ENCODE measurements around the gene TMEM223.
A peak's percentile ranks its signal among the peaks of the same experiment; 100 is the strongest.

Gene TMEM223

DNA sequence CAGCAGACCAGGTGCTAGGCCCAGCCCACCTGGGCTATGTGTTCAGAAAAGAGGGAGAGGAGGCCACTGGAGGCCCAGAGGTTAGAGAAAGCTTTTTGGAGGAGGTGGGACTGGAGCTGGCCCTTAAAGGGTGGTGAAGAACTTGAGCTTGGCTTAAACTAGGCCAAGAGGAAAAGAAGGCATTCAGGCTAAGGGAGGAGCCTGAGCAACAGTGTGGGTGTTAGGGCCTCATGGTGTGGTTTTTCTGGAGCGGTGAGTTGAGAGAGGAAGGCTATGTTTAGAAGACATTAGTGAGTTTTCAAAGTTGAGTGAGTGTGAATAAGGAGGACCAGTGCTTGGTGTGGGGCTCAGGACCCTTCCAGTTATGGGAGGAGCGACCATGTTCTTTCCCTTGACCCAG is 14.4 kb downstream of the TMEM223 start:
- TF ChIP-seq, protein P1, sequence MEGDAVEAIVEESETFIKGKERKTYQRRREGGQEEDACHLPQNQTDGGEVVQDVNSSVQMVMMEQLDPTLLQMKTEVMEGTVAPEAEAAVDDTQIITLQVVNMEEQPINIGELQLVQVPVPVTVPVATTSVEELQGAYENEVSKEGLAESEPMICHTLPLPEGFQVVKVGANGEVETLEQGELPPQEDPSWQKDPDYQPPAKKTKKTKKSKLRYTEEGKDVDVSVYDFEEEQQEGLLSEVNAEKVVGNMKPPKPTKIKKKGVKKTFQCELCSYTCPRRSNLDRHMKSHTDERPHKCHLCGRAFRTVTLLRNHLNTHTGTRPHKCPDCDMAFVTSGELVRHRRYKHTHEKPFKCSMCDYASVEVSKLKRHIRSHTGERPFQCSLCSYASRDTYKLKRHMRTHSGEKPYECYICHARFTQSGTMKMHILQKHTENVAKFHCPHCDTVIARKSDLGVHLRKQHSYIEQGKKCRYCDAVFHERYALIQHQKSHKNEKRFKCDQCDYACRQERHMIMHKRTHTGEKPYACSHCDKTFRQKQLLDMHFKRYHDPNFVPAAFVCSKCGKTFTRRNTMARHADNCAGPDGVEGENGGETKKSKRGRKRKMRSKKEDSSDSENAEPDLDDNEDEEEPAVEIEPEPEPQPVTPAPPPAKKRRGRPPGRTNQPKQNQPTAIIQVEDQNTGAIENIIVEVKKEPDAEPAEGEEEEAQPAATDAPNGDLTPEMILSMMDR (conservative IDR thresholded peaks at IDR 0.05) = no peak
- no peak overlapping the region for H3K27ac ChIP-seq

DNA sequence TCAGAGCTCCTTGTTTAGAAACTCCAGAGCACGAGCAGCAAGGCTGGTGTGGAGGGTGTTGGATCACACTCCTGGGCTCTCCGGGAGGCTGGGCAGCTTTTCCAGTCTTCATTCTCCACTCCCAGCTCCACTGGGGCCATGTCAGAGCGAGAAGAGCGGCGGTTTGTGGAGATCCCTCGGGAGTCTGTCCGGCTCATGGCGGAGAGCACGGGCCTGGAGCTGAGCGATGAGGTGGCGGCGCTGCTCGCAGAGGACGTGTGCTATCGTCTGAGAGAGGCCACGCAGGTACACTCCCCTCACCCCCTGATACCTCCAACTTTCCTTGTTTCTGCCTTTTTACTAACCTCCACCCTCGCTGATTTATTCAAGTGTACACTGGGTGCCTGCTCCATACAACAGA is 16.2 kb downstream of the TMEM223 start:
- TF ChIP-seq, protein P1 (conservative IDR thresholded peaks at IDR 0.05) = no peak
- no peak overlapping the region for H3K27ac ChIP-seq

DNA sequence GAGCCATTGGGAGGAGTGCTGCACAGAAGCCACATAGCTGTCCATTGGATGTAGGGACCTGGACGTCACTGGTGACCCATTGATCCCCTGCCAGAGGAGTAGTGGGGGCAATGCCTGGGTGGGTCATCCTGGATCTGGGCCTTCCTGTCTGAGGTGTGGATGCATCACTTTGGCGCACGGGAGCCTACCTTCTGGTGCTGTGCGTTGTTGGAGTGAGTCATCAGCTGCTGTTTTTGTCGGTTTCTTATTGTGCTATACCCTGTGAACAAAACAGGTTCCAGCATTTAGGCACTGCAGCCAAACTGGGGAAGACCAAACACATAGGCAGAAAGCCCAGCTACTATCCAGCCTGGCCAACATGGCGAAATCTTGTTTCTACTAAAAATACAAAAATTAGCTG is 17.4 kb downstream of the TMEM223 start:
- TF ChIP-seq, protein P1 (conservative IDR thresholded peaks at IDR 0.05) = no peak
- H3K27ac ChIP-seq = no peak overlapping the region

DNA sequence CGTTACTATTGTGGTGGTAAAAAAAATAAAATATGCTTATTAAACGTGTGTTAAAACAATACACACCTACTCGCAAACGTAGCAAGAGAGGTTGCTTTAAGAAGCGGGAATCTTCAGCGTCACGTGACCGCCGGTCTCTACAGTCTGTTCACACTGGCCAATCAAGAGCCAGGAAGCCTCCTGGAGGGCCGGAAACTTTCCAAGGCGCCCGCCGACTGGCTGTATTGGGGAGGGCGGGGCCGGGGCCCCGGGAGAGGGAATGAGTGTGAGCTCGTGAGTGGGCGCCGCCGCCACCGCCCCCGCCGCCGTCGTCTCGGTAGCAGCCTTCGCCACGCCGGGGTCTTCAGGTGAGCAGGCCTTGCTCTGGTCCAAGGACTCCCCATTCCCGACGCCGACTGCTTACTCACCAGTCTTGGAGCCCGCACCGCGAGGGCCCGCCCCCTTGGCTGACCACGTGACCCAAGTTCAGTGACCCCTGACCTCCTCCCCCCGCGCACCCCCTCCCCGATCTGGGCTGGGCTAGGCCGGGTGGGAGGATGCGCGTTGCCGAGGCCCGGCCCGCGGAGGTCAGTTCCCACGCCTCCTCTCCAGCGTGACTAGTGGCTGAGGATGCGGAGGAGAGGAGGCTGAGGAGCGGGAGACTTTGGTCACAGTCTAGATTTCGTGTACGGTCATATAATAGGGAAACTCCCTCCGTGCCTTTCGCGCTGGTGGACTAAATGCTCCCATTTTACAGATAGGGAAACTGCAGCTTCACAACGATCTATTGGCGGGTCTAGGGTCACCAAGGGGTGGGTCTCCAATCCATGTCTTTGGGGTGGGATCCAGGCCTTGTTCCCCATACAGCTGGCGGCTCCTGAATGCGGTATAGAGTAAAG is 20.4 kb downstream of the TMEM223 start, which contains the start of gene TAF6L:
TAF6L (plus strand) TSS at position 253 of the 878 bp plus-strand sequence. CDS start 4,388 bp downstream, outside the sequence.
- TF ChIP-seq, protein P1 (conservative IDR thresholded peaks at IDR 0.05) = no peak
- H3K27ac ChIP-seq = peak within 1 kb of the TSS; percentile 84

DNA sequence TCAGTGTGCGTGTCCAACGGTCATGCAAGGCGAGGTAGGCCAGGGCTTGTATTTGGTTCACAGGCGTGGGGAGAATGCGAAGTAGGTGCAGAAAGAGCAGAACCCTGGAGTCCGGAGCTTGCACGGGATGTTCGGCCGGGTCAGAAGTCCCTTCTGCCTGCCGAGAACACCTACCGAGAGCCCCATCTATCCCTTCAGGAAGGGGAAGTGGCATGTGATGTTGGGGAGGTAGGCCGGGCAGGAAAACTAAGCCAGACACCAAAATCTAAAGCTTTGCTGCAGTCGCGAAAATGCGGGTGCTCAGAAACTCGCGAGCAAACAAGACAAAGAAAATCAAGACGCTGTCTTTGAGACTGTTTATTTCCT is 21.0 kb downstream of the TMEM223 start:
- peak overlapping the region; percentile 84 for H3K27ac ChIP-seq
- TF ChIP-seq, protein P1 (conservative IDR thresholded peaks at IDR 0.05) = no peak

DNA sequence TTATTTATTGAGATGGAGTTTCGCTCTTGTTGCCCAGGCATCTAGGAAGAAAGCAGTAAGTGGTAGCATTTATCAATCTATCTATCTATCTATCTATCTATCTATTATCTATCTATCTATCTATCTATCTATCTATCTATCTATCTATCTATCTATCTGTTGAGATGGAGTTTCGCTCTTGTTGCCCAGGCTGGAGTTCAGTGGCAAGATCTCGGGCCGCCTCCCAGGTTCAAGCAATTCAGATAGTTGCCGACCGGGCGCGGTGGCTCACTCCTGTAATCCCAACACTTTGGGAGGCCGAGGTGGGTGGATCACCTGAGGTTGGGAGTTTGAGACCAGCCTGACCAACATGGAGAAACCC is 31.0 kb downstream of the TMEM223 start:
- H3K27ac ChIP-seq = peak overlapping the region; percentile 82

DNA sequence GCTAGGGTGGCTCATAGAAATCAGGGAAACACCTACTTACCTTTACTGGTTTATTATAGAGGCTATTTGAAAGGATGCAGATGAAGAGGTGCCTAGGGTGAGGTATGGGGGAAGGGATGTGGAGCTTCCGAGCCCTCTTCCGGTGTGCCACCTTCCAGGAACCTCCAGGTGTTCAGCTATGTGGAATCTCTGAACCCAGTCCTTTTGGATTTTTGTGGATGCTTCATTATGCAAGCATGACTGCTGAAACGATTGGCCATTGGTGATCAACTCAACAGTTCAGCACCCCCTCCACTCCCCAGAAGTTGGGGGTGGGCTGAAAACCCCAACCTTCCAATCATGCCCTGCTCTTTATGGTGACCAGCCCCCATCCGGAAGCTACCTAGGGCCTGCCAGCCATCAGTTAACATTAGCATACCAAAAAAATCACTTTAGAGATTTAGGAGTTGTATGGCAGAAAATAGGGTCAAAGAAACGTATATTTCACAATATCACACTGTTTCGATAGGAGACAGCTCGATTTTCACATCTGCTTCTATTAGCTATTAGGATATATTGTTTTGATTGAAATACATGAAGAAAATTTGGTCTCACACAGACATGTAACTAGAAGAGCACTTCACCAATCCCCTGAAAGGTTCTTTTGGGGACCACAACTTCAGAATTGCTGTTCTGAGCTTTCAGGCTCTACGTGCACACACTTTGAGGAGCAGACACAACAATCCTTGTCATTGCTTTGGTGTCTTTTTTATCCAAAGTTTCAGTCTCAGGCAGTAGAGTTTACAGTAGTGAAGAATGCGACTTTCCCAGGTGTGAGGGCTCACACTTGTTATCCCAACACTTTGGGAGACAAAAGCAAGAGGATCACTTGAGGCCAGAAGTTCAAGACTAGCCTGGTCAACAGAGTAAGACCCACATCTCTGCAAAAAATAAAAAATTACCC is 33.7 kb downstream of the TMEM223 start:
- TF ChIP-seq, protein P1 (conservative IDR thresholded peaks at IDR 0.05) = no peak
- no peak overlapping the region for H3K27ac ChIP-seq

All from VCaP (cell line).